Mesenchymal stem cell (in vitro differentiated cells and primary cell): ENCODE data around the gene RAB7A.

Experiments used
- DNase-seq: peaks from one replicate; pipeline ENCODE4 v3.0.0-alpha.2; 2013
- H2AFZ ChIP-seq: one replicate; pipeline ENCODE4 v1.6.1; 2013; ENCODE audit warnings: low read depth, mild to moderate bottlenecking, control low read depth, inconsistent platforms, low read length, moderate library complexity
- H2AK5ac ChIP-seq: 2 replicates; pipeline ENCODE4 v1.6.1; 2013; ENCODE audit warnings: low read length, moderate library complexity, mild to moderate bottlenecking, inconsistent platforms; ENCODE audit not compliant: severe bottlenecking
- H2BK120ac ChIP-seq: one replicate; pipeline ENCODE4 v1.6.1; 2013; ENCODE audit warnings: low read depth, mild to moderate bottlenecking, inconsistent platforms, low read length, moderate library complexity
- H2BK12ac ChIP-seq, 2 experiments: one replicate each; pipeline ENCODE4 v1.6.1; 2013; ENCODE audit warnings: inconsistent platforms in 2 of 2, low read length in 2 of 2, mild to moderate bottlenecking in 2 of 2, moderate library complexity in 2 of 2, control low read depth in 1 of 2
- H2BK15ac ChIP-seq: one replicate; pipeline ENCODE4 v1.6.1; 2013; ENCODE audit warnings: mild to moderate bottlenecking, low read depth, inconsistent platforms; ENCODE audit not compliant: poor library complexity, severe bottlenecking
- H2BK5ac ChIP-seq: 2 replicates; pipeline ENCODE4 v1.6.1; 2013; ENCODE audit warnings: low read depth, mild to moderate bottlenecking, low read length, control low read depth, inconsistent platforms; ENCODE audit not compliant: poor library complexity, severe bottlenecking
- H3K14ac ChIP-seq, 2 experiments: one replicate each; pipeline ENCODE4 v1.6.1; 2013; ENCODE audit warnings: inconsistent platforms in 2 of 2, low read length in 2 of 2, control low read depth in 1 of 2, mild to moderate bottlenecking in 1 of 2, moderate library complexity in 1 of 2
- H3K18ac ChIP-seq, 2 experiments: one replicate each; pipeline ENCODE4 v1.6.1; 2013; ENCODE audit warnings: inconsistent platforms in 2 of 2, low read length in 2 of 2, control low read depth in 1 of 2, low read depth in 1 of 2, mild to moderate bottlenecking in 1 of 2
- H3K23ac ChIP-seq, 2 experiments: one replicate each; pipeline ENCODE4 v1.6.1; 2013; ENCODE audit warnings: inconsistent platforms in 2 of 2, low read length in 2 of 2, mild to moderate bottlenecking in 2 of 2, moderate library complexity in 2 of 2, control low read depth in 1 of 2
- H3K27ac ChIP-seq: 2 replicates; pipeline ENCODE4 v1.5.1; 2013; ENCODE audit warnings: mild to moderate bottlenecking, moderate library complexity, low read length, control low read depth, inconsistent platforms; ENCODE audit not compliant: poor library complexity, severe bottlenecking
- H3K27me3 ChIP-seq, 2 experiments: 2 replicates each; pipeline versions ENCODE4 v1.6.1 to v1.7.0; 2013; ENCODE audit warnings: low read length in 2 of 2, mild to moderate bottlenecking in 2 of 2, moderate library complexity in 2 of 2, control low read depth in 1 of 2, inconsistent platforms in 1 of 2; ENCODE audit not compliant: control insufficient read depth in 1 of 2, insufficient read depth in 1 of 2
- H3K36me3 ChIP-seq, 2 experiments: 2 replicates each; pipeline versions ENCODE4 v1.6.1 to v1.7.0; 2013; ENCODE audit warnings: low read length in 2 of 2, control low read depth in 1 of 2, inconsistent platforms in 1 of 2, low read depth in 1 of 2, mild to moderate bottlenecking in 1 of 2; ENCODE audit not compliant: insufficient read depth in 2 of 2, control insufficient read depth in 1 of 2
- H3K4ac ChIP-seq, 2 experiments: one replicate each; pipeline ENCODE4 v1.6.1; 2013; ENCODE audit warnings: inconsistent platforms in 2 of 2, low read length in 2 of 2, mild to moderate bottlenecking in 2 of 2, moderate library complexity in 2 of 2, control low read depth in 1 of 2, low read depth in 1 of 2
- H3K4me1 ChIP-seq: 2 replicates; pipeline ENCODE4 v1.6.1; 2013; ENCODE audit warnings: low read depth, low read length, control low read depth; ENCODE audit not compliant: control insufficient read depth, insufficient read depth
- H3K4me2 ChIP-seq: 2 replicates; pipeline ENCODE4 v1.6.1; 2013; ENCODE audit warnings: low read length, mild to moderate bottlenecking, inconsistent platforms; ENCODE audit not compliant: poor library complexity, severe bottlenecking
- H3K4me3 ChIP-seq, 2 experiments: 2 replicates each; pipeline versions ENCODE4 v1.5.1 to v1.7.0; 2013; ENCODE audit warnings: low read length in 2 of 2, mild to moderate bottlenecking in 2 of 2, control low read depth in 1 of 2, low read depth in 1 of 2; ENCODE audit not compliant: insufficient read depth in 1 of 2
- H3K79me1 ChIP-seq: replicated peaks from 2 replicates; pipeline ENCODE4 v1.6.1; 2013; ENCODE audit warnings: mild to moderate bottlenecking, control low read depth, low read length, inconsistent platforms; ENCODE audit not compliant: poor library complexity, severe bottlenecking
- H3K9ac ChIP-seq: 2 replicates; pipeline ENCODE4 v1.7.0; 2013; ENCODE audit warnings: mild to moderate bottlenecking, low read length, moderate library complexity
- H3K9me3 ChIP-seq: 2 replicates; pipeline ENCODE4 v1.7.0; 2013; ENCODE audit warnings: mild to moderate bottlenecking, low read length; ENCODE audit not compliant: control insufficient read depth
- H4K8ac ChIP-seq: one replicate; pipeline ENCODE4 v1.6.1; 2013; ENCODE audit warnings: inconsistent platforms, mild to moderate bottlenecking, low read length, moderate library complexity
- H4K91ac ChIP-seq: one replicate; pipeline ENCODE4 v1.6.1; 2013; ENCODE audit warnings: mild to moderate bottlenecking, low read length, inconsistent platforms
- WGBS: methylation state at CpG from one replicate; pipeline ENCODE4 v1.1.7; 2013; ENCODE audit warnings: mixed read lengths; 5-methylcytosine and 5-hydroxymethylcytosine counted together

RAB7A gene

GRCh38 chr3:128808672-128809071 is 82.7 kb downstream of the RAB7A start:
- H3K27me3 ChIP-seq, result no peaks in the 10 kb centered on the region
- no peak overlapping the region for H3K18ac ChIP-seq
- H3K79me1 ChIP-seq, result peaks cover 41% of the 10 kb centered on the region
- no peak overlapping the region for H4K8ac ChIP-seq
- H3K36me3 ChIP-seq, result peaks cover 40 to 83% of the 10 kb centered on the region in 2 experiments
- no peak for DNase-seq
- H2AK5ac ChIP-seq, result no peak overlapping the region
- no peak overlapping the region for H3K23ac ChIP-seq
- WGBS, result 91% methylated on average over 2 of the region's 3 CpGs
- H2BK12ac ChIP-seq, result no peak overlapping the region
- no peak overlapping the region for H3K4me2 ChIP-seq
- no peak overlapping the region for H3K27ac ChIP-seq
- no peak overlapping the region for H4K91ac ChIP-seq
- H2AFZ ChIP-seq, result no peak overlapping the region
- no peak overlapping the region for H3K9ac ChIP-seq
- no peak overlapping the region for H2BK5ac ChIP-seq
- H3K9me3 ChIP-seq, result no peaks in the 10 kb centered on the region
- no peak overlapping the region for H3K14ac ChIP-seq
- H2BK15ac ChIP-seq, result no peak overlapping the region
- peaks cover 5% of the 10 kb centered on the region for H3K4me1 ChIP-seq
- no peak overlapping the region for H3K4me3 ChIP-seq
- no peak overlapping the region for H3K4ac ChIP-seq
- H2BK120ac ChIP-seq, result no peak overlapping the region

- H2AK5ac ChIP-seq, result no peak overlapping the region
- H2BK120ac ChIP-seq, result no peak overlapping the region
- no peak overlapping the region for H3K4me3 ChIP-seq
- no peak overlapping the region for H3K14ac ChIP-seq
- H2AFZ ChIP-seq, result no peak overlapping the region
- no peak overlapping the region for H3K4ac ChIP-seq
- no peak overlapping the region for H3K23ac ChIP-seq
- no peaks in the 10 kb centered on the region for H3K9me3 ChIP-seq
- H3K36me3 ChIP-seq, result peaks cover 36 to 90% of the 10 kb centered on the region in 2 experiments
- no peak overlapping the region for H3K4me2 ChIP-seq
- H3K27ac ChIP-seq, result no peak overlapping the region
- no peak overlapping the region for H2BK5ac ChIP-seq
- no peak overlapping the region for H4K91ac ChIP-seq
- H2BK15ac ChIP-seq, result no peak overlapping the region
- WGBS, result 97% methylated on average over 8 of the region's 8 CpGs
- H2BK12ac ChIP-seq, result no peak overlapping the region
- no peak overlapping the region for H3K18ac ChIP-seq
- no peak overlapping the region for H3K9ac ChIP-seq
- no peak overlapping the region for H4K8ac ChIP-seq
- H3K4me1 ChIP-seq, result no peaks in the 10 kb centered on the region
- no peak for DNase-seq
- no peaks in the 10 kb centered on the region for H3K27me3 ChIP-seq
- peaks cover 35% of the 10 kb centered on the region for H3K79me1 ChIP-seq
Observed at GRCh38 chr3:128813097-128813496, 87.1 kb downstream of the RAB7A start.

- H4K91ac ChIP-seq, result no peak overlapping the region
- no peak overlapping the region for H2BK15ac ChIP-seq
- H3K18ac ChIP-seq, result no peak overlapping the region
- 97% methylated on average over 3 of the region's 5 CpGs for whole genome bisulfite sequencing
- H3K4me1 ChIP-seq, result no peaks in the 10 kb centered on the region
- H4K8ac ChIP-seq, result no peak overlapping the region
- H2BK120ac ChIP-seq, result no peak overlapping the region
- no peak overlapping the region for H2AK5ac ChIP-seq
- no peak overlapping the region for H3K14ac ChIP-seq
- H3K9ac ChIP-seq, result no peak overlapping the region
- H3K79me1 ChIP-seq, result peaks cover 35% of the 10 kb centered on the region
- H3K9me3 ChIP-seq, result no peaks in the 10 kb centered on the region
- H3K23ac ChIP-seq, result no peak overlapping the region
- H3K27me3 ChIP-seq, result no peaks in the 10 kb centered on the region
- no peak overlapping the region for H2BK12ac ChIP-seq
- H3K27ac ChIP-seq, result no peak overlapping the region
- H2BK5ac ChIP-seq, result no peak overlapping the region
- no peak for DNase-seq
- H3K4me2 ChIP-seq, result no peak overlapping the region
- H3K4me3 ChIP-seq, result no peak overlapping the region
- peaks cover 34 to 91% of the 10 kb centered on the region in 2 experiments for H3K36me3 ChIP-seq
- H2AFZ ChIP-seq, result no peak overlapping the region
- no peak overlapping the region for H3K4ac ChIP-seq
Observed at GRCh38 chr3:128814060-128814459, 88.1 kb downstream of the RAB7A start.

- no peak overlapping the region for H2BK15ac ChIP-seq
- no peak overlapping the region for H4K91ac ChIP-seq
- H3K9ac ChIP-seq, result no peak overlapping the region
- no peak overlapping the region for H3K4me2 ChIP-seq
- H3K4ac ChIP-seq, result no peak overlapping the region
- H3K14ac ChIP-seq, result no peak overlapping the region
- H3K27ac ChIP-seq, result no peak overlapping the region
- no peak overlapping the region for H3K18ac ChIP-seq
- H3K4me1 ChIP-seq, result no peaks in the 10 kb centered on the region
- H2BK5ac ChIP-seq, result no peak overlapping the region
- H2BK12ac ChIP-seq, result no peak overlapping the region
- WGBS, result over 99% methylated on average over 7 of the region's 8 CpGs
- H4K8ac ChIP-seq, result no peak overlapping the region
- H3K27me3 ChIP-seq, result no peaks in the 10 kb centered on the region
- H3K23ac ChIP-seq, result no peak overlapping the region
- H3K9me3 ChIP-seq, result no peaks in the 10 kb centered on the region
- H2AFZ ChIP-seq, result no peak overlapping the region
- H3K4me3 ChIP-seq, result no peak overlapping the region
- H2BK120ac ChIP-seq, result no peak overlapping the region
- peaks cover 34% of the 10 kb centered on the region for H3K79me1 ChIP-seq
- no peak overlapping the region for H2AK5ac ChIP-seq
- DNase-seq, result no peak
- peaks cover 31 to 91% of the 10 kb centered on the region in 2 experiments for H3K36me3 ChIP-seq
Observed at GRCh38 chr3:128814519-128815317, 88.7 kb downstream of the RAB7A start.
